ENCODE data around the gene RTN4RL1. TPM values are rescaled to one million over a fixed set of nuclear protein-coding genes. Genes with fewer than 3 reads are reported as not detected.

RTN4RL1 gene
- total and polyA plus RNA-seq, 9 of the 15 experiments (the other 6 are each of a cell fraction or from before 2014, with no cell fraction given) = 0.04 to 0.06 (median 0.04) TPM; not detected in 5

- TF ChIP-seq RREB1 (CRISPR knock-in tag; IDR thresholded peaks at IDR 0.05) (no peak), TAF15 (IDR thresholded peaks at IDR 0.05; ENCODE audit: low read depth, low read length) (no peak), KDM1A (IDR thresholded peaks at IDR 0.05) (no peak), PTBP1 (IDR thresholded peaks at IDR 0.05; ENCODE audit: low read depth, low read length) (no peak), ARID4B (CRISPR knock-in tag; IDR thresholded peaks at IDR 0.05) (no peak), SAP30 (IDR thresholded peaks at IDR 0.05; ENCODE audit: borderline replicate concordance, insufficient read depth, low read depth, low read length, poor library complexity, severe bottlenecking) (no peak), KAT8 (IDR thresholded peaks at IDR 0.05; ENCODE audit: low read depth) (no peak)
- TF ChIP-seq, protein P1, sequence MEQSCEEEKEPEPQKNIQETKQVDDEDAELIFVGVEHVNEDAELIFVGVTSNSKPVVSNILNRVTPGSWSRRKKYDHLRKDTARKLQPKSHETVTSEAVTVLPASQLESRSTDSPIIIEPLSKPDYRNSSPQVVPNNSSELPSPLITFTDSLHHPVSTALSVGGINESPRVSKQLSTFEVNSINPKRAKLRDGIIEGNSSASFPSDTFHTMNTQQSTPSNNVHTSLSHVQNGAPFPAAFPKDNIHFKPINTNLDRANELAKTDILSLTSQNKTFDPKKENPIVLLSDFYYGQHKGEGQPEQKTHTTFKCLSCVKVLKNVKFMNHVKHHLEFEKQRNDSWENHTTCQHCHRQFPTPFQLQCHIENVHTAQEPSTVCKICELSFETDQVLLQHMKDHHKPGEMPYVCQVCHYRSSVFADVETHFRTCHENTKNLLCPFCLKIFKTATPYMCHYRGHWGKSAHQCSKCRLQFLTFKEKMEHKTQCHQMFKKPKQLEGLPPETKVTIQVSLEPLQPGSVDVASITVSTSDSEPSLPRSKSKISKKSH (CRISPR knock-in tag; IDR thresholded peaks at IDR 0.05) = no peak
Observed at GRCh38 chr17:2063261-2064146, 38.4 kb upstream of the RTN4RL1 start (continued).
